Left lung (tissue), 10 donors: Measurements from ENCODE around the gene HAGHL. TPM values are rescaled to one million over a fixed set of nuclear protein-coding genes. Genes with fewer than 3 reads are reported as not detected.

Experiments
- ATAC-seq: fragments of 200-7000 bp; cut with Tn5 transposase; one replicate; pipeline ENCODE4 v1.9.1; 2020; ENCODE audit warnings: moderate library complexity
- DNase-seq, 4 donors: peaks; one replicate each; pipeline ENCODE4 v3.0.0-alpha.2; 2013 to 2020
- H3K27ac ChIP-seq, 2 donors: fragments of 200-600 bp; sonication (generic) in 1 of 2; one replicate each; pipeline versions ENCODE4 v1.5.0 to v1.8.0; 2020 to 2021
- H3K27me3 ChIP-seq, 2 donors: fragments of 200-600 bp; sonication (generic) in 1 of 2; one replicate each; pipeline versions ENCODE4 v1.5.0 to v1.8.0; 2020 to 2021
- H3K36me3 ChIP-seq, 2 donors: fragments of 200-600 bp; sonication (generic) in 1 of 2; one replicate each; pipeline versions ENCODE4 v1.5.0 to v1.8.0; 2020 to 2021
- H3K4me1 ChIP-seq, 2 donors: fragments of 200-600 bp; one replicate each; pipeline ENCODE4 v1.8.0; 2021
- H3K4me3 ChIP-seq, 2 donors: fragments of 200-600 bp; sonication (generic) in 1 of 2; one replicate each; pipeline versions ENCODE4 v1.5.0 to v1.8.0; 2020 to 2021; ENCODE audit warnings: mild to moderate bottlenecking in 1 of 2
- H3K9me3 ChIP-seq, 2 donors: fragments of 200-600 bp; sonication (generic) in 1 of 2; one replicate each; pipeline versions ENCODE4 v1.5.0 to v1.8.0; 2020 to 2021
- intact Hi-C, 2 donors: fragments of 100-400 bp; cut with DNase I; formaldehyde crosslinking; loops; one replicate each; pipeline versions ENCODE4 v1.11.2 to v1.14.2; 2022
- polyA plus RNA-seq, 6 donors: library from polyadenylated mRNA; unstranded; fragments of 120-200 nt; gene quantifications; one replicate each; pipeline ENCODE4 v1.2.1, GENCODE V29; 2013; ENCODE audit not compliant: insufficient read length in 6 of 6
- total RNA-seq, 2 donors: library from RNA; stranded (reverse); fragmentation: NEBNext Ultra II Directional; extraction: Animal tissue kit (Norgen Biotek cat#: 25700); gene quantifications; one replicate each; pipeline ENCODE4 v1.2.1, GENCODE V29; 2021
- TF ChIP-seq, protein P1 (sequence below), 2 donors: fragments of 200-600 bp; sonication (generic) in 1 of 2; IDR thresholded peaks; one replicate each; pipeline versions ENCODE4 v1.5.0 to v1.8.0; 2021; ENCODE audit warnings: antibody characterized with exemption in 2 of 2
- donor health status: DM: no; HTN: yes; CAD: no.
- donor health status: DM: no; HTN: no; CAD: no.

Gene HAGHL
- total and polyA plus RNA-seq, 8 donors = 2.4 to 9.9 (median 4.4) TPM

- no peak overlapping the region for H3K4me3 ChIP-seq
- peaks cover 0 to 71% of the 10 kb centered on the region in 2 donors for H3K36me3 ChIP-seq
- TF ChIP-seq, protein P1, sequence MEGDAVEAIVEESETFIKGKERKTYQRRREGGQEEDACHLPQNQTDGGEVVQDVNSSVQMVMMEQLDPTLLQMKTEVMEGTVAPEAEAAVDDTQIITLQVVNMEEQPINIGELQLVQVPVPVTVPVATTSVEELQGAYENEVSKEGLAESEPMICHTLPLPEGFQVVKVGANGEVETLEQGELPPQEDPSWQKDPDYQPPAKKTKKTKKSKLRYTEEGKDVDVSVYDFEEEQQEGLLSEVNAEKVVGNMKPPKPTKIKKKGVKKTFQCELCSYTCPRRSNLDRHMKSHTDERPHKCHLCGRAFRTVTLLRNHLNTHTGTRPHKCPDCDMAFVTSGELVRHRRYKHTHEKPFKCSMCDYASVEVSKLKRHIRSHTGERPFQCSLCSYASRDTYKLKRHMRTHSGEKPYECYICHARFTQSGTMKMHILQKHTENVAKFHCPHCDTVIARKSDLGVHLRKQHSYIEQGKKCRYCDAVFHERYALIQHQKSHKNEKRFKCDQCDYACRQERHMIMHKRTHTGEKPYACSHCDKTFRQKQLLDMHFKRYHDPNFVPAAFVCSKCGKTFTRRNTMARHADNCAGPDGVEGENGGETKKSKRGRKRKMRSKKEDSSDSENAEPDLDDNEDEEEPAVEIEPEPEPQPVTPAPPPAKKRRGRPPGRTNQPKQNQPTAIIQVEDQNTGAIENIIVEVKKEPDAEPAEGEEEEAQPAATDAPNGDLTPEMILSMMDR (IDR thresholded peaks at IDR 0.05) = no peak
- no peaks in the 10 kb centered on the region for H3K9me3 ChIP-seq
- peaks cover 7 to 14% of the 10 kb centered on the region in 2 donors for H3K4me1 ChIP-seq
- no peak overlapping the region for H3K27ac ChIP-seq
- DNase-seq (no peak), ATAC-seq (no peak)
- no peaks in the 10 kb centered on the region for H3K27me3 ChIP-seq
- intact Hi-C loops = no loop called here
Measured at GRCh38 chr16:735982-736453, 9.1 kb downstream of the HAGHL start.

- ATAC-seq = no peak
- TF ChIP-seq, protein P1 (IDR thresholded peaks at IDR 0.05) = no peak
- Histone ChIP-seq H3K27me3 (peaks cover 0 to 1% of the 10 kb centered on the region in 2 donors), H3K4me3 (no peak overlapping the region), H3K4me1 (peaks cover 11 to 18% of the 10 kb centered on the region in 2 donors), H3K9me3 (no peaks in the 10 kb centered on the region), H3K36me3 (peaks cover 0 to 61% of the 10 kb centered on the region in 2 donors), H3K27ac (no peak overlapping the region)
- intact Hi-C loops = no loop called here
- DNase-seq = peak in 1 of 4 donors; percentile 61
Measured at GRCh38 chr16:736936-737481, 10.1 kb downstream of the HAGHL start.

DNA sequence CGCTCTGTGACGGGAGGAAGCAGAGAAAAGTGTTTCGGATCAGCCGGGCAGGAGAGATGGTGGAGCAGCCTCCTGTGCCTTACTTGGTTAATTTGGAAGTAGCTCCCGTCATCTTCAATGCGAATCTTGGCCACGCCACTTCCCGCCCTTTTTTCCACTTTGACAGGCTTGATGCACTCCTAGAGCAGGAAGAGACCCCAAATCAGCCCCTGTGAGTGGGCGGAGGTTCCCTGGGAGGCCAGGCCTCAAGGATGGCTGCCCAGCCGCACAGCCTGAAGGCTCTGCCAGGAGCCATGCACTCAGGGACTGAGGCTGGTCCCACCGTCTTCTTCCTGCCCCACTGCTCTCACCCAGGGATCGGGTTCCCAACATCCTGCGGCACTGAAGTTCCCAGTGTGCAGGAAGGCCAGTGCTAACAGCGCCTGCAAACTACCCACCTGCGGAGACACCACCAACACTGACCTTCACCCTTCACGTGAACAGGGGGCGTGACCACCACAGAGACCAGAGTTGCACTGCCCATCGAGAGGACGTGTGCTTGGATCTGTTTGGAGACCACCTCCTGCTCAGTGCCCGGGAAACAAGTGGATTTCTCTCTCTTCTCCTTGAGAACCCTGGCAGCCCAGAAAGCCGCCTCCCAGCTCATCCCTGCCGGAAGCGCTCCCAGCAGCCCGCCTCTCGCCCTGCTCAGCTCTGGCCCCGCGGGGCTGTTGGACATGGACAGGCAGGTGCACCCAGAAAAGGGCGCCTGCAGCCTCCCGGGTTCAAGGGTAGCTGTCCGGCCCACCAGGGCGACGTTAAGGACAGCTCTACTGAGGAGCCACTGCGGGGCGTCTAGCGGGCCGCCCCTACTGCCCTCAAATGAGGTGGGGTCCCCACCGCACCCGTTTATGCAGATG, 12.9 kb downstream of the HAGHL start:
- peaks cover 0 to 13% of the 10 kb centered on the region in 2 donors for H3K27me3 ChIP-seq
- intact Hi-C loops = no loop called here
- peak overlapping the region; percentile 83 to 90 for H3K4me3 ChIP-seq
- TF ChIP-seq, protein P1 (IDR thresholded peaks at IDR 0.05) = no peak
- DNase-seq (peak in 1 of 4 donors; percentile 80), ATAC-seq (no peak)
- no peaks in the 10 kb centered on the region for H3K9me3 ChIP-seq
- peaks cover 11 to 18% of the 10 kb centered on the region in 2 donors for H3K4me1 ChIP-seq
- H3K27ac ChIP-seq = no peak overlapping the region
- H3K36me3 ChIP-seq = peaks cover 0 to 33% of the 10 kb centered on the region in 2 donors

DNA sequence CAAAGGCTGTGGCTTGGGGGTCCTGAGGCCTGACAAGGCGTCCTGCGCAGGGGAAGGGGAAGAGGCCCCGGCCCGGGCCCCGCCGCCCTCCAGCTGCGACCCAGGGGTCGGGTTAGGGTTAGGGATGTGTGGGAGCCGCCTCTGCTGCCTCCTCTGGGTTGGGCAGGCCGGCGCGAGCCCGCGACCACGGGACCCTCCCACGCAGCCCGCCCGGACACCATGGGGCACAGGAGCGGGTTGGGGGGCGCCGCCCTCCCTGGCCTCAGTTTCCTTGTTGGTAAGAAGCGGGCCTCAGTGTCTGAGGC, 13.5 kb downstream of the HAGHL start:
- peaks cover 11 to 18% of the 10 kb centered on the region in 2 donors for H3K4me1 ChIP-seq
- peak overlapping the region; percentile 83 to 90 for H3K4me3 ChIP-seq
- H3K27me3 ChIP-seq = peaks cover 0 to 13% of the 10 kb centered on the region in 2 donors
- peak; percentile 34 for ATAC-seq
- H3K9me3 ChIP-seq = no peaks in the 10 kb centered on the region
- peaks cover 0 to 27% of the 10 kb centered on the region in 2 donors for H3K36me3 ChIP-seq
- TF ChIP-seq, protein P1 (IDR thresholded peaks at IDR 0.05) = no peak
- peak in 1 of 4 donors; percentile 85 for DNase-seq
- intact Hi-C loops = no loop called here
- peak overlapping the region in 1 of 2 donors; percentile 51 for H3K27ac ChIP-seq
